NT2/D1 (cell line): ENCODE measurements around the gene SLC33A1.

ENCODE experiments used
- DNase-seq: peaks from one replicate; pipeline ENCODE4 v3.0.0-alpha.2; 2011; ENCODE audit warnings: low read depth, low spot score
- H3K27me3 ChIP-seq: 2 replicates; pipeline ENCODE4 v1.6.0; 2011; ENCODE audit warnings: mild to moderate bottlenecking; ENCODE audit not compliant: insufficient read length, insufficient read depth
- H3K36me3 ChIP-seq: 2 replicates; pipeline ENCODE4 v1.6.1; 2011; ENCODE audit warnings: mild to moderate bottlenecking, low read length, mixed read lengths; ENCODE audit not compliant: insufficient read depth, insufficient read length
- H3K4me1 ChIP-seq: 2 replicates; pipeline ENCODE4 v1.5.1; 2011; ENCODE audit not compliant: insufficient read depth, insufficient read length
- H3K4me3 ChIP-seq: 2 replicates; pipeline ENCODE4 v1.5.1; 2011; ENCODE audit warnings: low read depth; ENCODE audit not compliant: insufficient read length
- H3K9ac ChIP-seq: 2 replicates; pipeline ENCODE4 v1.6.0; 2011; ENCODE audit warnings: low read depth; ENCODE audit not compliant: insufficient read length
- H3K9me3 ChIP-seq: 2 replicates; pipeline ENCODE4 v1.5.1; 2011; ENCODE audit warnings: mild to moderate bottlenecking, low read length; ENCODE audit not compliant: insufficient read depth
- SUZ12 ChIP-seq: IDR thresholded peaks from 2 replicates; pipeline ENCODE4 v1.6.1; 2011; ENCODE audit not compliant: insufficient read length, insufficient read depth; ENCODE audit errors: extremely low read depth
- YY1 ChIP-seq: IDR thresholded peaks from 2 replicates; pipeline ENCODE4 v1.6.1; 2011; ENCODE audit not compliant: insufficient read length, insufficient read depth
- ZNF274 ChIP-seq: IDR thresholded peaks from 2 replicates; pipeline ENCODE4 v1.6.1; 2011; ENCODE audit warnings: mild to moderate bottlenecking, low read depth, low read length

Gene SLC33A1

DNA sequence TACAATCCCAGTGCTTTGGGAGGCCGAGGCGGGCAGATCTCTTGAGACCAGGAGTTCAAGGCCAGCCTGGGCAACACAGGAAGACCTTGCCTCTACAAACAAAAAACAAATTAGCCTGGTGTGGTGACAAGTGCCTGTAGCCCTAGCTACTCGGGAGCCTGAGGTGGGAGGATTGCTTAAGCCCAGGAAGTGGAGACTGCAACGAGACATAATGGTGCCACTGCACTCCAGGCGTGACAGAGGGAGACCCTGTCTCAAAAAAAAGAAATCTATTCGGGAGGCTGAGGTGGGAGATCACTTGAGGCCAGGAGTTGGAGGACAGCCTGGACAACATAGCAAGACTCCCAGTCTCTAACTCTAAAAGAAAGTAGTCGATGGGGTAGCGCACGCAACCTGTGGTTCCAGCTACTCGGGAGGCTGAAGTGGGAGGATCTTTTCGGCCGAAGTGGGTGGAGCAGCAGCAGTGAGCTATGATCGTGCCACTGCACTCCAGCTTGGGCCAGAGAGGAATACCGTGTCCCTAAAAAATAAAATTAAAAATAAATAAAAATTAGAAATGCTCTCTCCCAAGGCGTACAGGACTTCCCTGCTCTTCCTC, 48.9 kb downstream of the SLC33A1 start:
- TF ChIP-seq SUZ12 (no peak), YY1 (no peak), ZNF274 (no peak)
- H3K4me1 ChIP-seq, result no peaks in the 10 kb centered on the region
- no peak for DNase-seq
- H3K9me3 ChIP-seq, result no peaks in the 10 kb centered on the region
- H3K9ac ChIP-seq, result peak overlapping the region; percentile 88
- no peaks in the 10 kb centered on the region for H3K27me3 ChIP-seq
- peak overlapping the region; percentile 75 for H3K4me3 ChIP-seq
- H3K36me3 ChIP-seq, result peaks cover 5% of the 10 kb centered on the region

DNA sequence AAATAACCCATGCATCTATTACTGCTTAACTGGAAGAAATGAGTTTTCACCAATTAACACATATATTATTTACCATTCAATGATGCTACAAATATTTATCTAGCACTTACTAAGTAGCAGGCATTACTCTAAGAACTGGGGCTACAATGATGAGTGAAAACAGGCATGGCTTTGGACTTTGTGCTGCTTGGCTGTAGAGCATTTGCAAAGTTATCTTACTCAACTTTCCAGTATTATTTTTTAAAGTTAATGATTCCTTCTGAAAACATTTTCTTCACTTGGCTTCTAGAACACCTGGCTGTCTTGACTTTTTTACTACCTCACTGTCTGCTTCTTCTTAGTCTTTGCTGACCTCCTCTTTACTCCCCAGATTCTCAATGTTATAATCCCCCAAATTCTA, 49.9 kb downstream of the SLC33A1 start:
- Histone ChIP-seq H3K27me3 (no peaks in the 10 kb centered on the region), H3K4me1 (no peaks in the 10 kb centered on the region), H3K9ac (no peak overlapping the region), H3K36me3 (peaks cover 5% of the 10 kb centered on the region), H3K4me3 (no peak overlapping the region), H3K9me3 (no peaks in the 10 kb centered on the region)
- no peak for DNase-seq
- TF ChIP-seq ZNF274, result no peak
- TF ChIP-seq SUZ12, result no peak
- no peak for TF ChIP-seq YY1

DNA sequence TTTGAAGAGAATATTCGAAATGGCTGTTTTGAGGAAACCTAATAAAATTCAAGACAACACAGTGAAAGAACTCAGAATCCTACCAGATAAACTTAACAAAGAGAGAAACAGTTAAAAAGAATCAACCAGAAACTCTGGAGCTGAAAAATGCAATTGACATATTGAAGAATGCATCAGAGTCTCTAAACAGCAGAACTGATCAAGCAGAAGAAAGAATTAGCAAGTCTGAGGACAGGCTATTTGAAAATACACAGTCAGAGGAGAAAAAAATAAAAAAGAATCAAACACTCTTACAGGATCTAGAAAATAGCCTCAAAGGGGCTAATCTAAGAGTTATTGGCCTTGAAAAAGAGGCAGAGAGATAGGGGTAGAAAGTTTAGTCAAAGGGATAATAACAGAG, 61.7 kb downstream of the SLC33A1 start:
- no peak for DNase-seq
- no peaks in the 10 kb centered on the region for H3K27me3 ChIP-seq
- H3K4me1 ChIP-seq, result no peaks in the 10 kb centered on the region
- H3K9ac ChIP-seq, result no peak overlapping the region
- H3K4me3 ChIP-seq, result no peak overlapping the region
- H3K9me3 ChIP-seq, result no peaks in the 10 kb centered on the region; the same call in 1 of the 2 replicates
- H3K36me3 ChIP-seq, result no peaks in the 10 kb centered on the region
- TF ChIP-seq YY1 (no peak), ZNF274 (no peak), SUZ12 (no peak)

DNA sequence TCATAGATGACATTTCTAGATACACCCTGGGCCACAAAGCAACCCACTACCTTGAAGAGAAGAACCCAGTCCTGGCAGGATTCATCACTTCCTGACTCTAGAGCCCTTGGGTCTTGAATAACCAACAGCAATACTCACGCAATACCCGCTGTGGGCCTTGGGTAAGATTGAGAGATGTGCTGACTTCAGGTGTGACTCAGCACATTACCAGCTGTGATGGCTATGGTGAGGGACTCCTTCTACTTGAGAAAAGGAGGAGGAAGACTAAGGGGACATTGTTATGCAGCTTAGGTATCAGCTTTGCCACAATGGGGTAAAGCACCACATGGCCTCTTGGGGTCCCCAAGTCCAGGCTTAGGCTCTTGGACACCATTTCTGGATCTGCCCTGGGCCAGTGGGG, 63.0 kb downstream of the SLC33A1 start:
- peak; percentile 33 for DNase-seq
- H3K27me3 ChIP-seq, result no peaks in the 10 kb centered on the region

DNA sequence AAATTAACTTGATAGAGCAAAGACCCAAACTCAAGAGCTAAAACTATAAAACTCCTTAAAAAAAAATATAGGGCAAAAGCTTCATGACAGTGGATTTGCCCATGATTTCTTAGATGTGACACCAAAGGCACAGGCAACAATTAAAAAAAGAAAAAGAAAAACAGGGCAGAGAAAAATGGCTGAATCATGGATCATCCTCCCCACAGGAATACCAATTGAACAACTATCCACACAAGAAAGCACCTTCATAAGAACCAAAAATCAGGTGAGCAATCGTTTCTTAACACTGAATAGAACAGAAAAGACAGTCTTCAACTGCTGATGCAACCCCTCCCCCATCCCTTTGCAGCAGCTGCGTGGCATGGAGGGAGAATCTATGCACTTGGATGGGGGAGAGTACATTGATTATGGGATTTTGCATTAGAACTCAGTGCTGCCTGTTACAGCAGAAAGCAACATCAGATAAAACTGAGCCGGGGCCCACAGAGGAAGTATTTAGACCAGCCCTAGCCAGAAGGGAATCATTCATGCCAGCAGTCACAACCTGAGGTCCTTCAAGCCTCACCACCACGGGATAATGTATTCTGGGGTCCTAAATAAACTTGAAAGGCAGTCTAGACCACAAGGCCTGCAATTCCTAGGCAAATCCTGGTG, 63.8 kb downstream of the SLC33A1 start:
- no peak for DNase-seq
- Histone ChIP-seq H3K36me3 (no peaks in the 10 kb centered on the region), H3K4me3 (no peak overlapping the region), H3K9me3 (no peaks in the 10 kb centered on the region; the same call in 1 of the 2 replicates), H3K9ac (no peak overlapping the region), H3K4me1 (no peaks in the 10 kb centered on the region), H3K27me3 (no peaks in the 10 kb centered on the region)
- no peak for TF ChIP-seq YY1
- no peak for TF ChIP-seq ZNF274
- no peak for TF ChIP-seq SUZ12

More for the DNA sequence above, 63.0 kb downstream of the SLC33A1 start:
- Histone ChIP-seq H3K4me3 (no peak overlapping the region), H3K36me3 (no peaks in the 10 kb centered on the region), H3K9me3 (no peaks in the 10 kb centered on the region; the same call in 1 of the 2 replicates), H3K9ac (no peak overlapping the region), H3K4me1 (no peaks in the 10 kb centered on the region)
- TF ChIP-seq YY1, result no peak
- TF ChIP-seq ZNF274, result no peak
- no peak for TF ChIP-seq SUZ12

DNA sequence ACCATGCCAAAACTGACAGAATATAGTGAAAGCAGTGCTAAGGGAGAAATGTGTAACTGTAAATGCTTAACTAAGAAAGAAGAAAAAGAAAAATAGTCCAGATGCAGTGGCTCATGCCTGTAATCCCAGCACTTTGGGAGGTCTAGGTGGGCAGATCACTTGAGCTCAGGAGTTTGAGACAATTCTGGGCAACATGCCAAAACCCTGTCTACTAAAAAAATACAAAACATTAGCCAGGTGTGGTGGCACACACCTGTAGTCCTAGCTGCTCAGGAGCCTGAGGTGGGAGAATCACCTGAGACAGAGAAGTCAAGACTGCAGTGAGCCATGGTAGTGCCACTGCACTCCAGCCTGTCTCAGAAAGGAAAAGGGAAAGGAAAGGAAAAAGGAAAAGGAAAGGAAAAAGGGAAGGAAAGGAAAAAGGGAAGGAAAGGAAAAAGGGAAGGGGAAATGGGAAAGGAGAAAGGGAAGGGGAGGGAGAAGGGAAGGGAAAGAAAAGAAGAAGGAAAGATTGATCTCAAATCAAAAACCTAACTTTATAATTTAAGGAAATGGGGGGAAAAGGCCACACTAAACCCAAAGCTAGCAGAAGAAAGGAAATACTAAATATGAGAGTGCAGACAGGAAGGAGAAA, 68.4 kb downstream of the SLC33A1 start:
- no peak for DNase-seq
- TF ChIP-seq YY1, result no peak
- no peak for TF ChIP-seq SUZ12
- TF ChIP-seq ZNF274, result no peak
- H3K4me3 ChIP-seq, result no peak overlapping the region
- H3K36me3 ChIP-seq, result no peaks in the 10 kb centered on the region
- H3K27me3 ChIP-seq, result no peaks in the 10 kb centered on the region
- peaks cover 9% of the 10 kb centered on the region; the same call in 1 of the 2 replicates for H3K9me3 ChIP-seq
- no peak overlapping the region for H3K9ac ChIP-seq
- no peaks in the 10 kb centered on the region for H3K4me1 ChIP-seq

DNA sequence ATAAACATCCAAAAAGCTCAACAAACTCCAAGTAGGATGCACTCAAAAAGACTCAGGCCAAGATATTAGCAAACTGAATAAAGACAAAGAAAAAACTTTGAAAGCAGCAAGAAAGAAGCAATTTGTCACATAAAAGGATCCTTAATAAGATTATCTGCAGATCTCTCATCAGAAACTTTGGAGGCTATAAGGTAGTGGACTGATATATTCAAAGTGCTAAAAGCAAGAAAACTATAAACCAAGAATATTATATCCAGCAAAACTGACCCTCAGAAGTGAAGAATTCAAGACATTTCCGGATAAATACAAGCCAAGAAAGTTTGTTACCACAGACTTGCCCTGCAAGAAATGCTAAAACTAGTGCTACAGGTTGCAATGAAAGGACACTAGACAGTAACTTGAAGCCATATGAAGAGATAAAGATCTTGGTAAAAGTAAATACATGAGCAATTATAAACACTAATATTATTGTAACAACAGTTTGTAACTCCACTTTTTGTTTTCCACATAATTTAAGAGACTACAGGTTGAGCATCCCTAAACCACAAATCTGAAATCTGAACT, 71.8 kb downstream of the SLC33A1 start:
- Histone ChIP-seq H3K9ac (no peak overlapping the region), H3K4me3 (no peak overlapping the region), H3K4me1 (no peaks in the 10 kb centered on the region), H3K9me3 (peaks cover 9% of the 10 kb centered on the region; the same call in 1 of the 2 replicates), H3K36me3 (no peaks in the 10 kb centered on the region), H3K27me3 (no peaks in the 10 kb centered on the region)
- TF ChIP-seq ZNF274 (no peak), SUZ12 (no peak), YY1 (no peak)
- DNase-seq, result no peak
